Right atrium auricular region (tissue), 2 donors: ENCODE results near the gene RINL. TPM values are rescaled to one million over a fixed set of nuclear protein-coding genes. Genes with fewer than 3 reads are reported as not detected.
A peak's percentile ranks its signal among the peaks of the same experiment; 100 is the strongest.
"Not testable (repeated sequence)": the region's sequence is repeated elsewhere in the genome, so short reads cannot be mapped to it uniquely, and the experiment has no call there.

ENCODE experiments used
- DNase-seq: peaks from one replicate; pipeline ENCODE4 v3.0.0-alpha.2; 2019; ENCODE audit warnings: low spot score
- H3K27ac ChIP-seq, 2 donors: fragments of 200-600 bp; sonication (generic); 1 replicate in 1 of 2; 2 replicates in 1 of 2; pipeline ENCODE4 v1.5.1; 2016 to 2019
- H3K27me3 ChIP-seq, 2 donors: fragments of 200-600 bp; sonication (generic); one replicate each; pipeline versions ENCODE4 v1.5.1 to v1.6.0; 2017 to 2019
- H3K36me3 ChIP-seq: fragments of 200-600 bp; sonication (generic); one replicate; pipeline ENCODE4 v1.5.1; 2016
- H3K4me1 ChIP-seq, 2 donors: fragments of 200-600 bp; sonication (generic); one replicate each; pipeline versions ENCODE4 v1.5.1 to v1.6.0; 2017 to 2019
- H3K4me3 ChIP-seq, 2 donors: fragments of 200-600 bp; sonication (generic); 1 replicate in 1 of 2; 2 replicates in 1 of 2; pipeline ENCODE4 v1.5.1; 2017 to 2019; ENCODE audit warnings: mild to moderate bottlenecking in 1 of 2, moderate library complexity in 1 of 2
- H3K9me3 ChIP-seq, 2 donors: fragments of 200-600 bp; sonication (generic); one replicate each; pipeline ENCODE4 v1.5.1; 2019
- total RNA-seq, 2 donors: library from RNA; depleted of rRNA; stranded (reverse); fragments of >200 nt; gene quantifications; one replicate each; pipeline ENCODE4 v1.1.0, GENCODE V29; 2016
- TF ChIP-seq, protein P1 (sequence below), 2 donors: fragments of 200-600 bp; sonication (generic); IDR thresholded peaks; one replicate each; pipeline ENCODE4 v1.5.1; 2019; ENCODE audit warnings: antibody characterized with exemption in 2 of 2

RINL gene
- total RNA-seq, 2 donors from 2014 or later, result 3.3 to 5.5 TPM

DNA sequence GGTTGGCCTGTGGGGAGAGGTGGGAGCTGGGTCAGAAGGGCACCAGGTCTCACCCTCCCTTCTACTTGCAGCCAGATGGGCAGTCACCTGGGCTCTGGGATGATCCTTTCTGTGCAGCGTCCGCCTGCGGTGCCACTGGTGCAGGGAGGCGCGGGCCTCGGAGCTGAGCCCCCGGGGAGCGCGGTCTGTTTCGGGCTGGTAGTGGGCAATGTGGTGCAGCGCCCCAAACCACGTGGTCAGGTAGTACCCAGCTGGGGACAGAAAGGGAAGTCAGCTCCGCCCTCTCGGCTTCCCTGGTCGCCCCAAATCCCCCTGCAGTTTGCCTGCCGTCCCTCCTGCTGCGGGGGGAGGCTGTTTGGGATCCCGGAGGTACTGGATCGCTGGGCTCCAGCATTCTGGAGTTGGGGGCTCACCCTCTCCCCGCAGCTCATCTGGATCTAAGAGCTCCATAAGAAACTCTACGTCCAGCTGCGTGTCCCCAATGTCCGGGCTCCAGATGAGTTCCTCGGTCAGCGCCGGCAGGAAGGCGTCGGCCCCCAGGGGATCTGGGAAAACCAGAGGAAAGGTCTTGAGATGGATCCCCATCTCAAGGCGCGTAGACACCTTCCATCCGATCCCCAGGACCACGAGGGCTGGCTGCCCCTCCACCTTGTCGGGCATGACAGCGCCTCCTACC lies 8.8 kb downstream of the RINL start:
- Histone ChIP-seq H3K27me3 (no peaks in the 10 kb centered on the region), H3K9me3 (no peaks in the 10 kb centered on the region), H3K4me1 (peaks cover 0 to 24% of the 10 kb centered on the region in 2 donors), H3K4me3 (peak overlapping the region; percentile 39 to 56), H3K27ac (peak overlapping the region in 1 of 2 donors; percentile 24), H3K36me3 (no peaks in the 10 kb centered on the region)
- no peak for DNase-seq
- TF ChIP-seq, protein P1, sequence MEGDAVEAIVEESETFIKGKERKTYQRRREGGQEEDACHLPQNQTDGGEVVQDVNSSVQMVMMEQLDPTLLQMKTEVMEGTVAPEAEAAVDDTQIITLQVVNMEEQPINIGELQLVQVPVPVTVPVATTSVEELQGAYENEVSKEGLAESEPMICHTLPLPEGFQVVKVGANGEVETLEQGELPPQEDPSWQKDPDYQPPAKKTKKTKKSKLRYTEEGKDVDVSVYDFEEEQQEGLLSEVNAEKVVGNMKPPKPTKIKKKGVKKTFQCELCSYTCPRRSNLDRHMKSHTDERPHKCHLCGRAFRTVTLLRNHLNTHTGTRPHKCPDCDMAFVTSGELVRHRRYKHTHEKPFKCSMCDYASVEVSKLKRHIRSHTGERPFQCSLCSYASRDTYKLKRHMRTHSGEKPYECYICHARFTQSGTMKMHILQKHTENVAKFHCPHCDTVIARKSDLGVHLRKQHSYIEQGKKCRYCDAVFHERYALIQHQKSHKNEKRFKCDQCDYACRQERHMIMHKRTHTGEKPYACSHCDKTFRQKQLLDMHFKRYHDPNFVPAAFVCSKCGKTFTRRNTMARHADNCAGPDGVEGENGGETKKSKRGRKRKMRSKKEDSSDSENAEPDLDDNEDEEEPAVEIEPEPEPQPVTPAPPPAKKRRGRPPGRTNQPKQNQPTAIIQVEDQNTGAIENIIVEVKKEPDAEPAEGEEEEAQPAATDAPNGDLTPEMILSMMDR (IDR thresholded peaks at IDR 0.05), result no peak

GRCh38 chr19:38868551-38868950 lies 9.5 kb downstream of the RINL start:
- no peak for DNase-seq
- TF ChIP-seq, protein P1 (IDR thresholded peaks at IDR 0.05), result no peak
- H3K27ac ChIP-seq, result no peak overlapping the region
- peaks cover 0 to 21% of the 10 kb centered on the region in 2 donors for H3K4me1 ChIP-seq
- no peak overlapping the region for H3K4me3 ChIP-seq
- no peaks in the 10 kb centered on the region for H3K27me3 ChIP-seq
- no peaks in the 10 kb centered on the region for H3K9me3 ChIP-seq
- H3K36me3 ChIP-seq, result no peaks in the 10 kb centered on the region

- H3K4me3 ChIP-seq, result no peak overlapping the region
- no peak overlapping the region for H3K27ac ChIP-seq
Measured at GRCh38 chr19:38867171-38867780, 10.8 kb downstream of the RINL start.

DNA sequence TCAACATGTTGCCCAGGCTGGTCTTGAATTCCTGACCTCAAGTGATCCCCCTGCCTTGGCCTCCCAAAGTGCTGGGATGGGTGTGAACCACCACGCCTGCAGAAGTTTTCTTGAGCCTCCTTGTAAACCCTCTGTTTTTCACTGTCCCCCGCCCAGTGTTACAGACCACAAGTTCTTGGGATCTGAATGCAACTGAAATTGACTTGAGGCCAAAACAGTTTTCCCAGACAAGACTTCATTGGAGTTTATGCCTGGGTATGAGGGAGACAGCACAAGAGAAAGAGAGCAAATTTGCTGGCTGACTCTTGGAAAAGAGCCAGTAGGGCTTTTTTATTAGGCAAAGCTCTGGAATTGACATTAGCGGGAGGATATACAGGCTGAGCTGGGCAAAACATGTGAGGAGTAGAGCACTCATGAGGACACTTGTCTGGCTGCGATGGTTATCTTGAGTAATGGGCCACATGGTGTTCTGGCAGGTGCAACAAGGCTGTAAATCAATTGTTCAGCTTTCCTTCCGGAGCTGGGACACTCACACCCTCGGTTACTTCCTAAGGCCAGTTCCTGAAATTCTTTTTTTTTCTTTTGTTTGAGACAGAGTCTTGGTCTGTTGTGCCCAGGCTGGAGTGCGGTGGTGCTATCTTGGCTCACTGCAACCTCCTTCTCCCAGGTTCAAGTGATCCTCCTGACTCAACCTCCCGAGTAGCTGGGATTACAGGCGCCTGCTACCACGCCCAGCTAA lies 15.6 kb downstream of the RINL start:
- H3K4me1 ChIP-seq, result peaks cover 0 to 14% of the 10 kb centered on the region in 2 donors
- DNase-seq, result no peak
- H3K27ac ChIP-seq, result peak overlapping the region; percentile 16 to 22

More at GRCh38 chr19:38867171-38867780, 10.8 kb downstream of the RINL start:
- TF ChIP-seq, protein P1 (IDR thresholded peaks at IDR 0.05), result no peak
- peaks cover 0 to 26% of the 10 kb centered on the region in 2 donors for H3K4me1 ChIP-seq
- H3K9me3 ChIP-seq, result no peaks in the 10 kb centered on the region
- no peak for DNase-seq
- H3K36me3 ChIP-seq, result no peaks in the 10 kb centered on the region
- H3K27me3 ChIP-seq, result no peaks in the 10 kb centered on the region

DNA sequence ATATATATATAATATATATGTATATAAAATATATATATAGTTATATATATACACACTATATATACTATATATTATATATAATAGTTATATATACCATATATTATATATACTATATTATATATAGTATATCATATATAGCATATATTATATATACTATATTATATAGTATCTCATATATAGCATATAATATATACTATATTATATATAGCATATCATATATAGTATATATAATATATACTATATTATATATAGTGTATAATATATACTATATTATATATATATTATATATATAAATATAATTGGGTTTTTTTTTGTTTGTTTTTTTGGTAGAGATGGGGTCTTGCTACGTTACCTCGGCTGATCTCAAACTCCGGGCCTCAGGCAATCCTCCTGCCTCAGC lies 16.7 kb downstream of the RINL start:
- peaks cover 0 to 14% of the 10 kb centered on the region in 2 donors for H3K4me1 ChIP-seq
- H3K36me3 ChIP-seq, result no peaks in the 10 kb centered on the region
- H3K27me3 ChIP-seq, result no peaks in the 10 kb centered on the region
- H3K4me3 ChIP-seq, result no peak overlapping the region
- no peak for DNase-seq
- no peak overlapping the region for H3K27ac ChIP-seq
- no peaks in the 10 kb centered on the region for H3K9me3 ChIP-seq
- TF ChIP-seq, protein P1 (IDR thresholded peaks at IDR 0.05), result no peak

More for the DNA sequence above, 15.6 kb downstream of the RINL start:
- no peak overlapping the region for H3K4me3 ChIP-seq
- no peaks in the 10 kb centered on the region for H3K27me3 ChIP-seq
- H3K9me3 ChIP-seq, result no peaks in the 10 kb centered on the region
- TF ChIP-seq, protein P1 (IDR thresholded peaks at IDR 0.05), result no peak
- H3K36me3 ChIP-seq, result no peaks in the 10 kb centered on the region

GRCh38 chr19:38859631-38860204 lies 18.4 kb downstream of the RINL start:
- H3K4me3 ChIP-seq, H3K9me3 ChIP-seq, DNase-seq: not testable (repeated sequence)

More at GRCh38 chr19:38859631-38860204, 18.4 kb downstream of the RINL start:
- H3K27ac ChIP-seq, H3K36me3 ChIP-seq, H3K27me3 ChIP-seq: not testable (repeated sequence)
- peaks cover 0 to 14% of the 10 kb centered on the region in 2 donors for H3K4me1 ChIP-seq
